Adrenal gland (tissue), 12 donors: ENCODE measurements around the gene DVL1. TPM values are rescaled to one million over a fixed set of nuclear protein-coding genes. Genes with fewer than 3 reads are reported as not detected.

Experiments
- DNase-seq, 7 donors: peaks; one replicate each; pipeline ENCODE4 v3.0.0-alpha.2; 2019 to 2020
- H3K27ac ChIP-seq, 5 donors: fragments of 200-600 bp; sonication (generic) in 4 of 5; 1 replicate in 3 of 5; 2 replicates in 2 of 5; pipeline versions ENCODE4 v1.5.1 to v1.8.0; 2016 to 2020; ENCODE audit warnings: mild to moderate bottlenecking in 1 of 5
- H3K27me3 ChIP-seq: fragments of 200-600 bp; 2 replicates; pipeline ENCODE4 v1.8.0; 2021
- H3K36me3 ChIP-seq, 2 donors: fragments of 200-600 bp; replicated peaks in 1 of 2; 1 replicate in 1 of 2; 2 replicates in 1 of 2; pipeline versions ENCODE4 v1.5.1 to v1.8.0; 2018 to 2022
- H3K4me1 ChIP-seq, 2 donors: fragments of 200-600 bp; replicated peaks in 1 of 2; 1 replicate in 1 of 2; 2 replicates in 1 of 2; pipeline versions ENCODE4 v1.5.1 to v1.8.0; 2018 to 2021
- H3K4me3 ChIP-seq, 4 donors: fragments of 200-600 bp; sonication (generic) in 3 of 4; one replicate each; pipeline ENCODE4 v1.5.1; 2016 to 2018
- H3K9me3 ChIP-seq, 3 donors: fragments of 200-600 bp; sonication (generic) in 1 of 3; replicated peaks in 1 of 3; 1 replicate in 2 of 3; 2 replicates in 1 of 3; pipeline versions ENCODE4 v1.5.1 to v1.8.0; 2016 to 2021
- CTCF ChIP-seq, 6 experiments: fragments of 450-650 bp in 4 of 6; fragments of 200-600 bp in 2 of 6; sonication (generic) in 1 of 6; IDR thresholded peaks; 1 replicate in 5 of 6; 2 replicates in 1 of 6; pipeline versions ENCODE4 v1.5.1 to v1.8.0; 2016 to 2021; ENCODE audit warnings: antibody characterized with exemption in 6 of 6, mild to moderate bottlenecking in 2 of 6, moderate library complexity in 1 of 6
- POLR2A ChIP-seq, 2 donors: fragments of 450-650 bp; IDR thresholded peaks; one replicate each; pipeline ENCODE4 v1.6.1; 2017; ENCODE audit warnings: antibody characterized with exemption in 2 of 2, mild to moderate bottlenecking in 2 of 2, moderate library complexity in 1 of 2
- WGBS, 4 donors: extraction: QIAGEN DNeasy Blood & Tissue Kit in 2 of 4; methylation state at CpG; one replicate each; pipeline versions ENCODE4 v1.1.5 to v1.1.7; 2013 to 2017; 5-methylcytosine and 5-hydroxymethylcytosine counted together
- intact Hi-C, 2 donors: fragments of 100-400 bp; cut with DNase I; formaldehyde crosslinking; loops; one replicate each; pipeline versions ENCODE4 v1.14.1 to v1.15.0; 2022 to 2023
- polyA plus RNA-seq, 3 donors: library from polyadenylated mRNA; stranded (reverse); fragments of 200-250 nt in 2 of 3; fragments of 350-450 nt in 1 of 3; fragmentation: Illumina TruSeq in 1 of 3; extraction: RNeasy Lipid Tissue Mini Kit (QIAGEN cat#74804) in 1 of 3; gene quantifications; one replicate each; pipeline ENCODE4 v1.2.3, GENCODE V29; 2013 to 2014
- total RNA-seq, 9 donors: library from RNA; depleted of rRNA in 4 of 9; stranded (reverse); fragments of >200 nt in 4 of 9; fragments of 120-200 nt in 1 of 9; fragmentation: NEBNext Ultra II Directional in 1 of 9; extraction: Animal tissue kit (Norgen Biotek cat#: 25700) in 1 of 9; gene quantifications; one replicate each; pipeline versions ENCODE4 v1.1.0 to v1.2.4, GENCODE V29; 2013 to 2023
- donor health status: healthy with polysubstance abuse.
- donor health status: Bipolar disorder and iron deficiency.
- donor health status: DM: yes; HTN: yes; CAD: no.
- donor health status: DM: no; HTN: no; CAD: no.
- donor health status: DM: no; HTN: no; CAD: no.
- donor health status: DM: yes; HTN: yes; CAD: no.

DVL1 gene
- total and polyA plus RNA-seq, 12 donors: 4.0 to 279 (median 89.2) TPM

GRCh38 chr1:1359308-1359663 is 10.1 kb upstream of the DVL1 start:
- intact Hi-C loops: no loop called here
- Histone ChIP-seq H3K27ac (peak overlapping the region in 3 of 5 donors; percentile 67 to 87 (median 72)), H3K4me3 (no peak overlapping the region), H3K4me1 (peaks cover 0 to 4% of the 10 kb centered on the region in 2 donors), H3K9me3 (no peaks in the 10 kb centered on the region), H3K27me3 (peaks cover 7% of the 10 kb centered on the region), H3K36me3 (no peaks in the 10 kb centered on the region)
- WGBS, 4 donors: 50 to 60% (median 57%) methylated on average over 5 to 6 of the region's 6 CpGs
- TF ChIP-seq POLR2A (IDR thresholded peaks at IDR 0.05) (no peak), CTCF (IDR thresholded peaks at IDR 0.05) (no peak)
- no peak for DNase-seq

DNA sequence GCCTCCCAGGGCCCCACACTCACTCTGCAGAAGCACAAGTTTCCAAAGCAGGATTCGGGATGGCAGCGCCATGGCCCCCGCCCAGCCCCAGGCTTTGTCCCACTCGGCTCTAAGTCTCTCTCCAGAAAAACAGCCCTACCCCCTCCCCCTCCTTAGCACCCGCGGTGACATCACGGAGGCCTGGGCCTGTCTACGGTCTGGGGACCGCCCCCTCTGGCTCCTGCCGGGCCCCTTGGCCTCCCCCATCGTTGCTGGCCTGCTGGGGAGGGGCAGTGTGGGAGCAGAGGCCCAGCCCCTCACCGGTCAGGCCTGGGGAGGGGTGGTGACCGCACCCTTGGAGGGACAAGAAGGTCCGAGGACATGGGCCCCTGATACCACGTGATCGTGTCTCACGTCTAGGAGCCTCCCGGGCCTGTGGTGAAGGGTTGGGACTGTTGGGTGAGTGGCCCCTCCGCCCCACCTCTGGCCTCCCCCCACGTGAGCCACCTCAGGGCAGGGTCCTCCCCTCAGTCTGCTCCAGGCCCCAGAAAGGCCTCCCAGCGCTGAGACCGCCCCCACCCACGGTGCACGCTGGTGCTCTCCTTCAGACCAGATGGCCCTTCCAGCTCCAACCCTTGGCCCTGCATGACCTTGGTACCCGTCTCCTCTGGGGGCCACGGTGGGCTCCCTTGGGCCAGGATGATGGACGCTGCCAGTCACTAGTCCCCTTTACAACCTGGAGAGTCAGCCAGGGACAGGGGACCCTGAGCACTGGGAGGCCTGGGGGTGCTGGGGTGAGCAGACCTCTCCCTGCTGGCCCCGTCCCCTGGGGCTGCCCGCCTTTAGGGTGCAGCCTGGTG is 9.4 kb upstream of the DVL1 start, which contains the start of gene MXRA8:
Gene MXRA8, minus strand, starts transcription at position 123 of the 839 bp plus-strand sequence. Its CDS starts 51 bp downstream, at position 72.
- H3K4me3 ChIP-seq: peak within 1 kb of the TSS in 1 of 4 donors; percentile 51
- TF ChIP-seq POLR2A (IDR thresholded peaks at IDR 0.05) (no peak), CTCF (IDR thresholded peaks at IDR 0.05) (no peak)
- H3K36me3 ChIP-seq: no peaks in the 10 kb centered on the region
- WGBS, 4 donors: 23 to 47% (median 32%) methylated on average over 10 to 29 of the region's 29 CpGs
- no peaks in the 10 kb centered on the region for H3K9me3 ChIP-seq
- DNase-seq: peak in 4 of 7 donors; percentile 28 to 52 (median 42)
- intact Hi-C loops: no loop called here
- peak within 1 kb of the TSS in 3 of 5 donors; percentile 67 to 87 (median 72) for H3K27ac ChIP-seq
- H3K27me3 ChIP-seq: peaks cover 13% of the 10 kb centered on the region
- peaks cover 0 to 4% of the 10 kb centered on the region in 2 donors for H3K4me1 ChIP-seq

DNA sequence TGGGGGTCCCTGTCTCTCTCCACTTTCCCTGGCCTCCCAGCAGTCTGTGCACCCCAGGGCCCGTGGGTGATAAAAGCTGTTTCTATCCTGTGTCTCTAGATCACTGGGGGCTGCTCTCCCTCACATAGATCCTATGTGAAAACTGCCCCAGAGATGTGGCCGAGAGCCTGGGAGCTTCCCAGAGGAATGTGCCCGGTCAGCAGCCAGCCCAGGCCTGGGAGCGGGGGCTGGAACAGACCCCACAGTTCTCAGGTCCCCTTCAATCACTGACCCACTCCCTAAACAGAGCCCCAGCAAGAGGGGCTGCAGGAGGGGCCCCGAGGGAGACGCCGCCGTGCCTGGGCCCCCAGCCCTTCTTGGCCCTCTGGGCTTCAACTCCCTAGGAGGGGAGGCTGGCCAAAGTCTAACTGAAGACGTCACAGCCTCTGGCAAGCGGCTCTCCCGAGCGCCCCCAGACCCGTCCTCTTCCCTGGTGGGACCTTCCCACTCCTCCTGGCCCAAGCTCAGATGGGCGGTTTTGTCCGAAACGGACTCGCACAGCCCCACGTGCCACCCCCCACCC is 8.7 kb upstream of the DVL1 start:
- 30 to 45% (median 34%) methylated on average over 17 to 18 of the region's 18 CpGs; no CpG with 5 or more reads in 1 of the 4 donors for WGBS, 4 donors
- DNase-seq: peak in 1 of 7 donors; percentile 12
- intact Hi-C loops: no loop called here
- peak overlapping the region in 1 of 4 donors; percentile 51 for H3K4me3 ChIP-seq
- H3K36me3 ChIP-seq: no peaks in the 10 kb centered on the region
- peak overlapping the region in 3 of 5 donors; percentile 67 to 87 (median 72) for H3K27ac ChIP-seq
- H3K27me3 ChIP-seq: peaks cover 20% of the 10 kb centered on the region
- no peaks in the 10 kb centered on the region for H3K9me3 ChIP-seq
- TF ChIP-seq POLR2A (IDR thresholded peaks at IDR 0.05): no peak
- no peak for TF ChIP-seq CTCF (IDR thresholded peaks at IDR 0.05)
- H3K4me1 ChIP-seq: peaks cover 0 to 4% of the 10 kb centered on the region in 2 donors

- intact Hi-C loops: no loop called here
- WGBS, 4 donors: 25 to 53% (median 50%) methylated on average over 5 to 26 of the region's 26 CpGs; no CpG with 5 or more reads in 1 of the 4 donors
- peak in 3 of 7 donors; percentile 9 to 24 (median 19) for DNase-seq
- peak overlapping the region in 3 of 5 donors; percentile 19 to 87 (median 72) for H3K27ac ChIP-seq
- H3K4me1 ChIP-seq: peaks cover 0 to 4% of the 10 kb centered on the region in 2 donors
- H3K4me3 ChIP-seq: peak overlapping the region in 1 of 4 donors; percentile 51
- H3K9me3 ChIP-seq: no peaks in the 10 kb centered on the region
- peaks cover 20% of the 10 kb centered on the region for H3K27me3 ChIP-seq
- TF ChIP-seq POLR2A (IDR thresholded peaks at IDR 0.05) (no peak), CTCF (IDR thresholded peaks at IDR 0.05) (no peak)
- no peaks in the 10 kb centered on the region for H3K36me3 ChIP-seq
Observed at GRCh38 chr1:1356796-1357401, 7.7 kb upstream of the DVL1 start.
